Inflammatory macrophage treated with lipopolysaccharide for 1 hour (primary cell): ENCODE results near the gene KIFBP.
"Not testable (repeated sequence)": the region's sequence is repeated elsewhere in the genome, so short reads cannot be mapped to it uniquely, and the experiment has no call there.

Experiments
- DNase-seq, 2 donors: peaks; one replicate each; pipeline ENCODE4 v3.0.0-alpha.2; 2020 to 2022

The KIFBP gene

DNA sequence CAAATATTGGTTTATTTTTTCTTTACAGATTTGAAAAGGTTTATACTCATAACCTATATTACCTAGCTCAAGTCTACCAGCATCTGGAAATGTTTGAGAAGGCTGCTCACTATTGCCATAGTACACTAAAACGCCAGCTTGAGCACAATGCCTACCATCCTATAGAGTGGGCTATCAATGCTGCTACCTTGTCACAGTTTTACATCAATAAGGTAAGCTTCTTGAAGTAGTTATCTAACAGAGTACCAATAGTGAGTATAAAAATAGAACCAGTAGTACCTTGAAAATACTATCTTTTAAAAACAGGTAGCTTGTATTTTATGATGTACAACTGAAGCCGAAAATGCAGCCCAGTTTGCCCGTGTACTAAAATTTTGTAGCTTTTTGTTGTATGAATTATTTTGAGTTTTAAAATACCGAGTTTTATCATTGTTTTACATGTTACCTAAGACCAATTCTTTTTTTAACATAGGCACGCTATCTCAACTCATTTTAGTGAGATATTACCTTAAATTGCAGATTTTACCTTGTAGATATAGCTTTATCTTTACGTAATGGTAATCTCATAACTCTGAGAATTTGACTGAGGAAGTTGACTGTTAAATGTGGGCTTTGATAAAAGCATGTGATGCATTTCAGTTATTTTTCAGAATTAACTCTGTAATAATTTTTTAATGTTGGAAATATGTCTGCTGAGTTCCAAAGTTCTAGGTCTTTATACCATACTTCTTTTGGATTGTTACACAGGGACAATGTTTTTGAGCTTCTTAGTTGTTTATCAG lies 17.3 kb downstream of the KIFBP start:
- DNase-seq, result no peak

DNA sequence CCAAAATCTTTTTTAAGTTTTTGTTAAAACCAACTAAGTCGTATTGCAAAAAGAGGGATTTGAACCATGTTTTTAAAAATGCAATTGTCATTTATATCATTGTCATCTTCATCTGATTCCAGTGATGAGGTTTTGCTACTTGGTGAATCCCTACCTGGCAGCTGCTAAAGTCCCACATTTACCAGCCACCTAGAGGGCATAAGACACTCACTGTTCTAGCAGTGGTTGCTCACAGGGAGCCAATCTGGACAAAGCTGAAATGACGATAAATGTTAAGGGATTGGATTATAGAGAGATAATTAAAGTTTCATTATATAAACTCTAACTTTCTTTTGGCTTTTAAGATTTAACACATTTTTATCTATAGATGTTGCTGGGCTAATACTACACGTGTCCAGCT lies 18.7 kb downstream of the KIFBP start:
- DNase-seq, result no peak

DNA sequence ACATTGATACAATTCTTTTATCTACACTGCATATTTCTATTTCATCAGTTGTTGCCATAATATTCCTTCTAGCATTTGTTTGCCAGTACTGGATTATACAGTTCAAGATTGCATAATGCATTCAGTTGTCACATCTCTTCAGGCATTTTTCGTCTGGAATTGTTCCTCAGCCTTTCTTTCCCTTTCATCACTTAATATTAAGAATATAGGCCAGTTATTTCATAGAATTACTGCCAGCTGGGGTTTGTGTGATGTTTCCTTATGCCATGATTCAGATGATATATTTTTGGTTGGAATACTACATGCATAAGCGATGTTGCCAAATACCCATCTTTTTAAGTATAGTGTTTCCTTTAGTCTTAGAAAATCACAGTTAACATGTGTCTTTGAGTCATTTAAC lies 20.8 kb downstream of the KIFBP start:
- no peak for DNase-seq

DNA sequence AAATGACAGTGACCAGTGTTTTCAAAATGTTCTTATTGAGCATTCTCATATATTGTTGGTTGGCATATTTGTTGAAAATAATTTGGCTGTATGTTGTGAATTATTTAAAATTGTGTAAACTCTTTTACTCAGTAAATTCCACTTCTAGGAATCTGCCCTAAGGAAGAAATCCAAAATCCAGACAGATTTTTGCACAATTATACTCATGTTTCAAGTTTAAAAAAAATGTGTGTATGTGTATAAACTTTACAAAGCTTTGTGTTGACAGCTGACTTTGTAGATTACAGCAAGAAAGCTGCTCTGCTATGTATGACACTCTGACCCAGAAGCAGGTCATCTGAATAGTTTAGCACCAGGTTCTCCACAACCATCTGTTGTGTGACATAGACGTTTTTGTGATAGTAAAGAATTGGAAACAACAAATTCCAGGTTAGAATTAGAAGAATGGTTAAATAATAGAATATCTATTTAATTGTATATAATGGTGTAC lies 21.6 kb downstream of the KIFBP start:
- no peak for DNase-seq

DNA sequence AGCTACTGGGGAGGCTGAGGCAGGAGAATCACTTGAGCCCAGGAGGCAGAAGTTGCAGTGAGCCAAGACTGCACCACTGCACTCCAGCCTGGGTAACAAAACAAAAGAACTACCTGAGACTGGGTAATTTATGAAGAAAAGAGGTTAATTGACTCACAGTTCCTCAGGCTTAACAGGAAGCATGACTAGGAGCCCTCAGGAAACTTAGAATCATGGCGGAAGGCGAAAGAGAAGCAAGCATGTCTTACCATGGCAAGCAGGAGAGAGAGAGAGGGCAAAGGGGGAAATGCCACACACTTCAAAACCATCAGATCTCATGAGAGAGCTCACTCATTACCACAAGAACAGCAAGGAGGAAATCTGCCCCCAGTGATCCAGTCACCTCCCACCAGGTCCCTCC lies 24.2 kb downstream of the KIFBP start:
- DNase-seq, result not testable (repeated sequence)

DNA sequence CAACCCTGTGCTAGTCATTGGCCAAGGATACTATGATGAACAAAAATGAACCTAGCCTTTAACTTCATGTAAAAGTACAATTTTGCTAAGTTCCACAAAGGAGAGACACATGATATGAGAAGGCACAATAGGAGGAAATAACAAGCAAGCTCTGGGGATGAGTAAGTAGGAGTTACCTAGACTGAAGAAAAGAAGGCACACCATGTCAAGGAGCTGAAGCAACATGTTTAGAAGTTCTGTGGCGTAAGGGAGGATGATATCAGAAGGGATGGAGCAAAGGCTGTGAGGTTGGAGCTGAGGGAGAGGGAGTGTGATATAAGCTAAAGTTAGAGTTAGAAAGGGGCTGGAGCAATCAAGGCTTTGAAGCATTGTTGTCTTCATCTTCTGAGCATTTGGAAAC lies 25.6 kb downstream of the KIFBP start:
- peak in 1 of 2 donors; percentile 22 for DNase-seq

DNA sequence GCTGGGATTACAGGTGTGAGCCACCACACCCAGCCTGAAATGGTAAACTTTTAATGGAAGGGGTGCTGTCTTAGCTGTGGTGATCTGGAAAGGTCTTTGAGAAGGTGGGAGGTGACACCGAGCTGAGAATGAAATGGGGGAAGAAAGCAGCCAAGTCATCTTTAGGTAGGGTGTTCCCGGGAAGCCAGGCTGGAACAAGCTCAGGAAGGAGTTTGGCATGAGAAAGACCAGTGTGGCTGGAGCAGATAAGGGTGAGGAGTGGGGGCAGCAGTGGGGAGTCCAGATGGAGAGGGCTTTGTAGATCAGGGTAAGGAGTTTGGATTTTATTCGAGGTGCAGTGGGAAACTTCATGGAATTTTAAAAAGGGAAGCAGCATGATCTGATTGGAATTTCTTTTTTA lies 30.0 kb downstream of the KIFBP start:
- no peak for DNase-seq

DNA sequence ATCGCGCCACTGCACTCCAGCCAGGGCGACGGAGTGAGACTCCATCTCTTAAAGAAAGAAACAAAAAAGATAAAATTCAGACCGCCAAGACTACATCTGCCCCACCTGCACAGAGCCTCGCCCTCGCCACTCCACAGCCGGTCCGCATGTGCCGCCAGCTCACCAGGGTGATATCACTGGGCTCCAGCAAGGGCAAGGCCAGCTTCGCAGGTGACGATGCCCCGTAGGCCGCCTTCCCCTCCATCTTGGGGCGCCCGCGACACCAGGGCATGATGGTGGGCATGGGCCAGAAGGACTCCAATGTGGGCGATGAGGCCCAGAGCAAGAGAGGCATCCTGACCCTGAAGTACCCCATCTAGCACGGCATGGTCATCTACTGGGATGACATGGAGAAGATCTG lies 34.0 kb downstream of the KIFBP start:
- DNase-seq, result no peak

DNA sequence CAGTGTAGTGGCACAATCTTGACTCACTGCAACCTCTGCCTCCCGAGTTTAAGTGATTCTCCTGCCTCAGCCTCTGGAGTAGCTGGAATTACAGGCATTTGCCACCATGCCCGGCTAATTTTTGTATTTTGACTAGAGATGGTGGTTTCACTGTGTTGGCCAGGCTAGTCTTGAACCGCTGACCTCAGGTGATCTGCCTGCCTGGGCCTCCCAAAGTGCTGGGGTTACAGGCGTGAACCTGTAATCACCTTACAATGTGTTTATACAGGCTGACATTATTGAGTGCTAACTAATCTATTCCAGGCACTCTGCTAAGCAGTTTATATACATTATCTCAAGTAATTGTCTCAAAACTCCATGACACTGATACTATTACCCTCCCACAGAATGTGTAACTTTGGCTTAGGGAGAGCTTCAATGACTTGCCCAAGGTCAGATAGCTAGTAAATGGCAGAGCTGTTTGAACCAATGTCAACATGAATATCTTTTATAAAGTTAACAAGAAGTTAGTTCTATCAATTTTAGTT lies 36.8 kb downstream of the KIFBP start:
- DNase-seq, result no peak

DNA sequence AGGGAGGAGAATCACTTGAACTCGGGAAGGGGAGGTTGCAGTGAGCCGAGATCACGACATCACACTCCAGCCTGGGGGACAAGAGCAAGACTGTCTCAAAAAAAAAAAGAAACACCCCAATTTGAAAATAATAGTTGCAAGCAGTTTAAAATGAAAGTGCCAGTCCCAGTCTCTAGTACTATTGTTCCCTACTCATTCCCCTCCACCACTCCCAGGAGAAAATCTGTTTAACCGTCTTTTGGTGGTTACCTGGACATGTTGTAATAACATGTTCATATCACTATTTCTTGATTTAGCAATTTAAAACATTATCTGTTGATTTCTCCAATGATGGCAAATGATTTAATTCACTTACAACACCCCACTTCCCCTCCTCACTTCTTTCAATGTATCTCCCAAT lies 44.7 kb downstream of the KIFBP start:
- no peak for DNase-seq

DNA sequence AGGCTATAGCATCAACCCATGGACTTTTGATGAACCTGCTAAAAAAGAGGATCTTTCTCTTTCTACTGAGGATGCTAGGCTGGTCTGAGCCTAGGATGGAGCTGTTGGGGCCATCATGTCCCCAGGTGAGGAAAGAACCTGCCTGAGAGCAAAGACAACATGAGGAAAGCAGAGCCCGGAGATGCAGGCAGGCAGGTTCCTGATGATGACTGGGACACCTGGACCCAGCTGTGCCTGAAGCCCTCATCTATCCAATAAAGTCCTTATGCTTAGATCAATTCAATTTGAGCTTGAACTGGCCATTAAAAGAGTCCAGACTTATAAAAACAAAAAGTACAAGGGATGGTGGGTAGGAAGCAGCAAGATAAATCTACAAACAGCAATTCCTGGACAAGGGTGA lies 48.9 kb downstream of the KIFBP start:
- DNase-seq, result no peak

DNA sequence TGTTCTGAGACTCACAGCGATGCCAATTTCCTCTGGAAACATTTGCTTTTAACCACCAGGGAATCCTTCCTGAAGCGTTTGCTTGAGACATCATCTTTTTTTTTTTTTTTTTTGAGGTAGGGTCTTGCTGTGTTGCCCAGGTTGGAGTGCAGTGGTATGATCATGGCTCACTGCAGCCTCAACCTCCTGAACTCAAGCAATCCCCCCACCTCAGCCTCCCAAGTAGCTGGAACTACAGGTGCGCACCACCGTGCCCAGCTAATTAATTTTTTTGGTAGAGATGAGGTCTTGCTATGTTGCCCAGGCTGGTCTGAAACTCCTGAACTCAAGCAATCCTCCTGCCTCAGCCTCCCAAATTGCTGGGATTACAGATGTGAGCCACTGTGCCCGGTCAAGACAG lies 52.3 kb downstream of the KIFBP start:
- DNase-seq, result not testable (repeated sequence)

DNA sequence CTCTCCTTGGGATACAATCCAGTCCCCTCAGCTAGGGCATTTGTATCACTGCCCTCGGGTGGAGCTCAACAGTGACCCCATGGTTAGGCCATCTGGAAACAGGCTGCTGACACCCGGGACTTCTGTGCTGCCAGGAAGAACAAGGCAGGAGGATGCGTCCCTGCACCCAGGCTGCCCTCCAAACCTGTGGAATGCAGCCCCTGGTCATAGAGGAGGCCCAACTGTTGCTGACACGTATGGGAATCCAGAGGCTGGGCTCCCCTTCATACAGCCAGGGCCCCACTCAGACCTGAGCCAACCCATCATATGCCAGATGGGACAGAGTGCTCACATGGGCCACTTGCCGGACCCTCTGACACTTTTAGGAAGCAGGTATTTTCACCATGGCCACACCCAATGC lies 53.8 kb downstream of the KIFBP start:
- no peak for DNase-seq

DNA sequence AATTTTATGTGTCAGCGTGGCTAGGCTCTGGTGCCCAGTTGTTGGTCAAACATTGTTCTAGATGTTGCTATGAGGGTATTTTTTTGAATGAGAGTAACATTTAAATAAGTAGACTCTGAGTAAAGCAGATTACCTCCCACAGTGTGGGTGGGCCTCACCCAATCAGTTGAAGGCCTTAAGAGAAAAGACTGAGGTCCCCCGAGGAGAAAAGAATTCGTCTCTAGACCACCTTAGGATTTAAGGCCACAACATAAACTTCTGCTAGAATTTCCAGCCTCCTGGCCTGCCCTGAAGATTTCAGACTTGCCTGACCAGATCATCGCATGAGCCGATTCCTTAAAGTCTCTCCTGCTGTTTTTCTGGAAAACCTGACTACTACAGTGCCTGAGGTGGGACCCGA lies 54.2 kb downstream of the KIFBP start:
- DNase-seq, result no peak

DNA sequence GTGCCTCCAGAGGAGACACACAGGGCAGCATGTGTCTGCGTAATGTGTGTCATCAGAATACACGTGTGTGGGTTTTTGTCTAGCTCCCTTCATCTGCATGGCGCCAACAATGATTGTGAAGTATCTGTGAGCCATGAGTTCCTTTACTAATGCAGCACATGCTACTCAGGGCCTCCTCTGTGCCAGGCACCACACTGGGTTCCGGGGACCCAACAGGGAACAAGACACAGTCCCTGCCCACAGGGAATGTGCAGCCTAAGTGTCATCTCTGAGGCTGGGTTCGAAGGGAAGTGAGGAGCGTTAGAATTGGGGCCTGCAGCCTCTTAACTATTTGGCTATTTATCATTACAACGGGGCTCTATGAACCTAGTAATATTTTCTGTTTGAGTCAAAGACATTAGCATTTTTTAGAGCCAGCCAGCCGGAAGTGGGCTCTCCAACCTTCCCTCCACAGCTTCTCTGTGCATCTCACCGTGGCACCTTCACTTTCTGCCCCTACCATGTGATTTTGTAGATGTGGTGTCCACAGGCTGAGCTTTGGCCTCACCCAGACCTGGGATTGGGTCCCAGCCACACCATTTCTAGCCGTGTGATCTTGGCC lies 55.4 kb downstream of the KIFBP start:
- peak in 1 of 2 donors; percentile 34 for DNase-seq

DNA sequence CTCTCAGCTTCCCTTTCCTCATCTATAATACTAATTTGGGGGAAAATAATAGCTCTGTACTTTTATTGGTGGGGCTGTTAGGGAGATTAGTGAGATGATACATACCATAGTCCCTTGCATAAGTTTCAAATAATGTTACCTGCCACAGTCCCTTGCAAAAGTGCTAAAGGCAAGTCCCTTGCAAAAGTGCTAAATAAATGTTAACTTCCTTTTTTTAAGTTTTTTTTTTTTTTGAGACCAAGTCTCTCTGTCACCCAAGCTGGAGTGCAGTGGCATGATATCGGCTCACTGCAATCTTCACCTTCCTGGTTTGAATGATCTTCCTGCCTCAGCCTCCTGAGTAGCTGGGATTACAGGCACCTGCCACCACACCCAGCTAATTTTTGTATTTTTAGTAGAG lies 55.9 kb downstream of the KIFBP start:
- DNase-seq, result peak; percentile 51 to 75

DNA sequence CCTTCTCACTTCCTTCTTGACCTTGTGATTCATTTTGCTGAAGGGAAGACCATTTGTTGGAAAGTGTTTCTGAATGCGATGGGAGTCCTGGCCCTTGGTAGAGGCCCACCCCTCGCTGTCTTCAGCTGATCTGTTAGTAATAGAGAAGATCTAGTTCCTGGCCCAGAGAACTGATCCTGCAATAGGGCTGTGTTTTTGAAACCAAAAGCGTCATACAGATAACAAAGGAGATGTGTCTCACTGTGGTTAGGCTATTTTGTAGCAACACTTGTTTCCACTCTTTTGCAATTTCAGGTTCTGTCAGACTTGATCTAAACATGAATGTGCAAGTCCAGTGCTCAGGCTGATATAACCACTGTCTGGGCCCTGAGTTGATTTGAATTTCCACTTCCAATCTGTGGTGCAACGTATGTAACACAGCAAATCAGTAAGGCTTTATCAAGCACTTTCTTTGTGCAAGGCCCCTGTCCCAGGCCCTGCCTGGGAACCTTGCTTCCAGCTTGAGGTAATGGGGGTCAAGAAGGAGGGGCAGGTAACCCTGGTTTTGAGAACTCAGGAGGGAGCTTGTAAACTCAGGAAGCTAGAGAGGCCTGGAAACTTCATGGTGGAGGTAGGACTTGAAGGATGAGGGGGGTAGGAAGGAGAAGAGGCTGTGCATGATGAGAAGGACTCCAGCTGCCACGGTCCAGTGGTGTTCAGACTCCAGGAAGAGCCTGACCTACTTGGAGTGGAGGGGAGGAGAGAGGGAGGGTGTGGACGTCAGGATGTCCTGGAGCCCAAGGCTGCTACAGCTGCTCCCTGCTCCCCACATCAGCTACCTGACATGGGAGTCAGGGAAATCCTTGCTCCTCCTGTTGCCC lies 57.1 kb downstream of the KIFBP start:
- peak; percentile 93 to 99 for DNase-seq

DNA sequence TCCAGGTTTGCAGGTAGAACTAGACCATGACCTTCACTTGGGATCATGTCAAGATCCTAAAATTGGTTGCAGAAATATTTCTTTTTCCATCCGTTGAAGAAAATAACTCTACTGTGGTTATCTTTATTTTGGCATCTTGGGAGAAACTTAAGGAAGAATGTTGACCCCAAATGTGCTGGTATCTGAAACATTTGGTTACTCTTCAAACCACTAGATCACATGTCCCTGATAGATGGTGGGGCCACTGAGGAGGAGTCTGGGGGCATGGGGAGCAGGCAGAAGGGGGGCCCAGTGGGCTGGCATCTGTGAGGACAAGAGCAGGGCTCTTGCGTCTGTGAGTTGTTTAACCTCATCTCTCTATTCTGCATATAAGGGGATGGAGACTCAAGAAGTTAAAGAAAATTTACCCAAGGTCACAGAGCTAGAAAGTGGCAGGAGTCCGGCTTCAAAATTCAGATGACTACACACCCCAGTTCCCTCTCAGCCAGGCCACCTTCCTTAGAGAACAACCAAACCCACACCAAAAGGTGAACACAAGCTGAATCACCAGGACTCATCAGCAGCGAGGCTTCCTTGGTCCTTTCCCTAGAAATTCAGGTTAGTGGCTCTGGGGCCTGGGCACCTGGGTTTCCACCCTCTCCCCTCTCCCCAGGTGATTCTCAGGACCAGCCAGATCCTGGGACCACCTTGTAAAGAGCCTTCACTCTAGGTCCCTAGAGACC lies 58.7 kb downstream of the KIFBP start:
- peak; percentile 67 to 73 for DNase-seq

DNA sequence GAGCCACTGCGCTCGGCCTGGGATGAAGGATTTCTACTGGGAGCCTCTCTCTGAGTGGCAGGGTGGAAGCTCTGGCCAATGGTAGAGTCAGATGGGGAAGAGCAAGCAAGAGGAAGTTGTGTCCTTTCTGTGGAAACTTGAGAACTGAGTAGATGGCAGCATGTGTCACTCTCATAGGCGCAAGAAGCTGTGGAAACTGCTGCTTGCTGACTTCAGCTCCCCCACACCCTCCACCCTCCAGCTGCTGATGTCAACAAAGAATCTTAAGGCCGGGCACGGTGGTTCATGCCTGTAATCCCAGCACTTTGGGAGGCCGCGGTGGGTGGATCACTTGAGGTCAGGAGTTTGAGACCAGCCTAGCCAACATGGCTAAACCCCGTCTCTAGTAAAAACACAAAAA lies 59.5 kb downstream of the KIFBP start:
- DNase-seq, result peak; percentile 89 to 98

DNA sequence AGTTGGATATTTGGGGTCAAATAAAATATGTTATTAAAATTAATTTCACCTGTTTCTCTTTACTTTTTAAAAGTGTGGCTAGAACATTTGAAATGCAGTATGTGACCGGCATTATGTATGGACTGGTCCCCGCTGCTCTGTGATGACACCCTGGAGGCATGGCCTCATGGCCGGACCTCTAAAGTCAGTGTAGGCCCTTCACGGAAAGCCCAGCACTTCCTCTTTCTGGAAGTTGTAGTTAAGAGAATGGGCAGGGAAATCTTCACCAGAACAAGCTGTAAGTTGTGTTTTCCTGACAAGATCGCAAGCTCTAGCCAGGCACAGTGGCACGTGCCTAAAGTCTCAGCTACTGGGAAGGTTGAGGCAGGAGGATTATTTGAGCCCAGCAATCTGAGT lies 61.0 kb downstream of the KIFBP start:
- DNase-seq, result peak; percentile 88 to 93

DNA sequence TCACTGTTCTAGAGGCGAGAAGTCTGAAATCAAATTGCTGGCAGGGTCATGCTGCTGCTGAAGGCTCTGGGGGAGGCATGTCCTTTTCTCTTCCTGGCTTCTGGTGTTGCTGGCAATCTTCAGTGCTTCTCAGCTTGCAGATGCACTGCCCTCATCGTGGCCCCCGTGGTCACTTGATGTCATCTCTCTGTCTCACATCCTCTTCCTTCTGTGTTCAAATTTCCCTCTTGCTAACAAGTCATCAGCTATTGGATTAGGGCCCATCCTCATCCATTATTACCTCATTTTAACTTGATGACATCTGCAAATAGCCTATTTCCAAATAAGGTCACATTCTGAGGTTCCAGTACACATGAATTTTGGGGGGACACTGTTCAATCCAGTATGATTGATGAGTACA lies 62.7 kb downstream of the KIFBP start:
- DNase-seq, result peak; percentile 86 to 92

DNA sequence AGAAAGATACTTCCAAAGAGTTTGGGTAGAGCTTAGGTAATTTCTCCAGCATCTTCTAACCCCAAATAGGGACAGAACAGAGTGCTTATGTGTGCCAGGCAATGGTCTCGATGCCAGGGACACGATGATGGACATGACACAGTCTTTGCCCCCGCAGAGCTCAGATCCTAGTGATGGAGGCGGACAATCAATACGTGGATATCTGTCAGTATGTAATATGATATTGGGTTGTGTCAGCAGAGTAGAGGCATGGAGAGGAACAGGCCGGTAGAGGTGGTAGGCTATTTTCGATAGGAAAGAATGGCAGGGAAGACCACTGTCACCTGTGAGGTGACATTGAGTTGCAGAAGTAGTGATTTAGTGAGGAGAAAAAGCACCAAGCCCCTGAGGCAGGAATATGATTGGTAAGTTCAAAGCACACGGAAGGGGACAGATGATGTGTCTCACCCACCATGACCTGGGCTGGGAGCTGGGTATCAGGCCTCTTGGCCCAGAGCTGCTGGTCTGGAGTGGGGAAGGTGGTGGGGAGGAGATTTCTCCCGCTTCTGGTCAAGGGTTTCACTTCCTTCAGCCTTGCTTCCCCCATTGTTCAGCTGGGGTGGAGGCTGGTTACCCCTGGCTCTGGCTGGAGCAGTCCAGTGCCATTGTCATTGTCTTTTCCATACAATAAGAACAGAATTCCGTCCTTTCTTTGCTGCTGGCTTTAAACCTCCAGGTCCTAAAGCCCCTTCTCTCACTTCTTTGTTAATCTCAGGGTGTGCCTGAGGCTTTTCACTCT lies 63.3 kb downstream of the KIFBP start:
- peak; percentile 49 to 65 for DNase-seq
